Epithelial cell of esophagus (primary cell): ENCODE measurements around the gene SLC10A3.

Source experiments
- DNase-seq: peaks from one replicate; pipeline ENCODE4 v3.0.0; 2010; ENCODE audit warnings: low read depth
- H3K4me3 ChIP-seq: 2 replicates; pipeline ENCODE4 v1.5.1; 2011; ENCODE audit warnings: mild to moderate bottlenecking, low read length, control low read depth
- TF ChIP-seq, protein P1 (sequence below): IDR thresholded peaks from 2 replicates; pipeline ENCODE4 v1.5.1; 2011; ENCODE audit warnings: low read depth, mild to moderate bottlenecking, low read length, control low read depth, inconsistent platforms; ENCODE audit not compliant: insufficient read depth; ENCODE audit errors: missing control alignments

The SLC10A3 gene

DNA sequence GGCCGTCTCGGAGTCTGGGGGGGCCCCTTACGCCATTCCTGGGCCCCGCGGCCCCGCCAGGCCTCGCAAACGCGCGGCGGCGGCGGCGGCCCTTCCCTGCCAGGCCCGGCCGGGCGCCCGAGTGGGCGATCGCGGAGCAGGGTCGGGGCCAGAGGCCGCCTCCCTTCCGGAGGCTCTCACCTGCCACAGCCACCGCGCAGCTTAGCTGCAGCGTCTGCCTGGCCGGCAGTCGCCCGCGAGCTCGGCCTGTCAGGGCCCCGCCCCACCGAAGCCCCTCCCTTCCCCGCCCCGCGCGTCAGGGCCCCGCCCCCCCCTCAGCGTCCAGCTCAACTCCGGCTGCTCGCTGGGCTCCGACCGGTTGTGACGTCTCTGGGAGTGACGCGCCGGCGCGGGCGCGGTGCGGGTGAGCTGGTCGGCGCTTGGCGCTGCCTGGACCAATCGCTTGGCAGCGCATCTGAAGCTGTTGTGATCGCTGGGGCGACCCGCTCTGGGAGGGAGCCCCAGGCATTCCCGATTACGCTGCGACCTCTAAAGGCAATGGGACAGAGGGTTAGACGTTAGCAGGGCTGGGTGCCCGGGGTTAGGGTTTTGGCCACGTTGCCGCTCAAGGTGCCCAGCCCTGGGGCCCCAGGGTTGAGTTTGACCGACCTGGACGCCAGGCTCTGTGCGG is at the start of gene SLC10A3:
Gene SLC10A3 (minus strand): TSS at position 216 of the 670 bp plus-strand sequence. CDS start 1,689 bp downstream, outside the sequence.
- TF ChIP-seq, protein P1, sequence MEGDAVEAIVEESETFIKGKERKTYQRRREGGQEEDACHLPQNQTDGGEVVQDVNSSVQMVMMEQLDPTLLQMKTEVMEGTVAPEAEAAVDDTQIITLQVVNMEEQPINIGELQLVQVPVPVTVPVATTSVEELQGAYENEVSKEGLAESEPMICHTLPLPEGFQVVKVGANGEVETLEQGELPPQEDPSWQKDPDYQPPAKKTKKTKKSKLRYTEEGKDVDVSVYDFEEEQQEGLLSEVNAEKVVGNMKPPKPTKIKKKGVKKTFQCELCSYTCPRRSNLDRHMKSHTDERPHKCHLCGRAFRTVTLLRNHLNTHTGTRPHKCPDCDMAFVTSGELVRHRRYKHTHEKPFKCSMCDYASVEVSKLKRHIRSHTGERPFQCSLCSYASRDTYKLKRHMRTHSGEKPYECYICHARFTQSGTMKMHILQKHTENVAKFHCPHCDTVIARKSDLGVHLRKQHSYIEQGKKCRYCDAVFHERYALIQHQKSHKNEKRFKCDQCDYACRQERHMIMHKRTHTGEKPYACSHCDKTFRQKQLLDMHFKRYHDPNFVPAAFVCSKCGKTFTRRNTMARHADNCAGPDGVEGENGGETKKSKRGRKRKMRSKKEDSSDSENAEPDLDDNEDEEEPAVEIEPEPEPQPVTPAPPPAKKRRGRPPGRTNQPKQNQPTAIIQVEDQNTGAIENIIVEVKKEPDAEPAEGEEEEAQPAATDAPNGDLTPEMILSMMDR: no peak
- DNase-seq: peak; percentile 93
- peak within 1 kb of the TSS; percentile 69 for H3K4me3 ChIP-seq

DNA sequence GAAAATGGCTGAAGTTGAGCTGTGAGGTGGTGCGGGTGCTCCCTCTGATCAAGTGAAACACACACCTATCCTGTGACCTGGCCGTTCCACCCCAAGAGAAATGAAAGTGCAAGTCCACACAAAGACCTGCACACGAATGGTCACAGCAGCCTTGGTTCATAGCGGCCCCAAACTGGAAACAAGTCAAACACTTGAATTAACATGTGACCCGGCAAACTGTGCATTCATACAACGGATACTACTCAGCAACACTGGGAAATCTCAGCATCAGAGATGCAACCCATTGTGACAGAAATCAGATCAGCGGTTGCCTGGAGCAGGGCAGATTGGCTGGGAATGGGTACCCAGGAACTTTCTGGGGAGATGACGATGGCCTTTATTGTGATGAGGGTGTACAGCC is 48.6 kb upstream of the SLC10A3 start:
- DNase-seq: no peak
- TF ChIP-seq, protein P1: no peak
- no peak overlapping the region for H3K4me3 ChIP-seq

DNA sequence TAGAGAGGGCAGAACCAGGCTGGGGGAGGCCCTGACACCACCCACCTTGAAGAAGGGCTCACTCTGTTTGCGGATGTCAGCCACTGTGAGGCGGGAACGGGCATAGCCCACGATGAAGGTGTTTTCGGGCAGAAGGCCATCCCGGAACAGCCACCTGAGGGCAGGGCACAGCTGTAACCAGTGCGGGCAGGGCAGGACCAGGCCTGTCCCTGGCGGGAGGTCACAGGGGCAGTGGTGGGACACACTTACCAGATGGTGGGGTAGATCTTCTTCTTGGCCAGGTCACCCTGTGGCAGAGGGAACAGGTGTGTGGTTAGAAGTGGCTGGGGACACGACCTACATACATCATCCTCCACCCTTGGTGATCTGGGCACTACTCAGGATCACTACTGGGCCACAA is 45.5 kb upstream of the SLC10A3 start:
- TF ChIP-seq, protein P1: no peak
- H3K4me3 ChIP-seq: no peak overlapping the region
- DNase-seq: no peak

DNA sequence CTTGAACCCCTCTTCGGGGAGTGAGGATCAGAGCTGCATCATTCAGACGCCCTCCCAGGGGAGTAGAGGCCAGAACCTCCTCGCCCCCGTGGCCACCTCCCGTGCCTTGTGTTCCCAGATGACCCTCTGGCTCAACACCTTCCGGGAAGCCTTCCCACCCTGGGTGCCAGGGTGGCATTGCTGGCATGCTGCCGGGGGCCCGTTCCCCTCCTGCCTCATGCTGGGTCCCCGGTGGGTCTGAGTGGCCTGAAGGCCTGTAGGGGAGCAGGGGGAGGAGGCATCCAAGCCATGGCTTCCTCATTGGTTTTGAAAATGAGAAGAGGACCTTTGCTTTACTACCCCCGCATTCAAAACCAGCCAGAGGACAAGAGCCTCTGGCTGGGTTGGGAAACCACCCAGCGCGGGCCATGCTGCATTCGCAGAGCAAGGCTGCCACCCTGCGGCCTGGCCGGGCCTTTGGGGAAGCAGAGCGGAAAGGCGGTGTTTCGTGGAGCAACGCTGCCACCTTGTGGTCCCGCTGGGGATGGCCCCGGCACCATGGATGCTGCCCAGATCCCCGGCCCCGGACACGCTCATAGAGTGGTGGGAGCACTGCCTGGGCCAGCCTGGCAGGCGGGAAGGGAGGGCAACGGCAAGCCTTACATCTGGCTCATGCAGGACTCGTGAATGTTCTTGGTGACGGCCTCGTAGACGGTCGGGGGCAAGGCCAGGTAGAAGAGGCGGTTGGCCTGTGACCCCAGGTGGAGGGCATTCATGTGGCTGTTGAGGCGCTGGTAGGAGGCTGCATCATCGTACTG is 44.3 kb upstream of the SLC10A3 start:
- H3K4me3 ChIP-seq: no peak overlapping the region
- TF ChIP-seq, protein P1: peak; percentile 83
- DNase-seq: peak; percentile 73

DNA sequence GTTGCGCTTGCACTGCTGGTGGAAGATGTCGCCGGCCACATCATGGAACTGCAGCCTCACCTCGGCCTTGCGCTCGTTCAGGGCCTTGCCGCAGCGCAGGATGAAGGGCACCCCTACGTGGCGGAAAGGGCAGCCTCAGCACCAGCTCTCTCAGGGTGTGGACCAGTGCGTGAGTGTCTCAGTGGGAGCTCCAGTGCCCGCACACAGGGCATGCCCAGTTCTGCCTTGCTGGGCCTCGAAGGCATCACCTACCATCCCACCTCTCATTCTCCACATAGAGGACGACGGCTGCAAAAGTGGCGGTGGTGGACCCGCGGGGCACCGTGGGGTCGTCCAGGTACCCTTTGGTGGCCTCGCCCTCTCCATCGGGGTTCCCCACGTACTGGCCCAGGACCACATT is 42.3 kb upstream of the SLC10A3 start:
- TF ChIP-seq, protein P1: no peak
- no peak overlapping the region for H3K4me3 ChIP-seq
- no peak for DNase-seq

DNA sequence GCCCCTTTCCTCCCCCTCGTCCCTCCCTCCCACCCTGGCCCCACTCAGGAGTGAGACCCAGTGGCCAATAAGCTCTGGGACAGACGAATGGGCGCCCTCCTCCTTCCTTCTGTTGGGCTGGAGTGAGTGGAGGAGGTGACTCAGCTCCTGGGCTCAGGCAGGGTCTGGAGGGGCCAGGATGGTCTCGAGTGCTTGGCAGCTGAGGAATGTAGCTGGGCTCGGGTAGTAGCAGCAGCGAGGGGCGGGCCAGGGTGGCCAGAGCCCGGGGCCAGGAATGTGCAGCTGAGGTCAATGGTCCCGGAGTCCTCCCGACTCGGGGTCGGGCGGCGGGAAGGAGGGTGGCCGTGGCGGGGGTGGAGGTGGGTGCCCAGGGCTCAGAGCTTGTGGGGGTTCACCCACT is 41.2 kb upstream of the SLC10A3 start:
- no peak for DNase-seq
- TF ChIP-seq, protein P1: no peak

More for the DNA sequence above, 41.2 kb upstream of the SLC10A3 start:
- H3K4me3 ChIP-seq: no peak overlapping the region
